MG63 (cell line): ENCODE data around the gene TAF11L2. TPM values are rescaled to one million over a fixed set of nuclear protein-coding genes. Genes with fewer than 3 reads are reported as not detected.
"Not testable (repeated sequence)": the region's sequence is repeated elsewhere in the genome, so short reads cannot be mapped to it uniquely, and the experiment has no call there.

Experiments
- DNase-seq: peaks from one replicate; pipeline ENCODE4 v3.0.0-alpha.2; 2020
- H3K27me3 ChIP-seq: fragments of 250-450 bp; sonication (Bioruptor Pico); 2 replicates; pipeline ENCODE4 v1.5.1; 2020; ENCODE audit warnings: mild to moderate bottlenecking, moderate library complexity
- H3K36me3 ChIP-seq: fragments of 250-450 bp; sonication (Bioruptor Pico); 2 replicates; pipeline ENCODE4 v1.5.1; 2020; ENCODE audit warnings: mild to moderate bottlenecking, moderate library complexity
- H3K4me3 ChIP-seq: fragments of 250-450 bp; sonication (Bioruptor Pico); 2 replicates; pipeline ENCODE4 v1.5.1; 2020; ENCODE audit warnings: mild to moderate bottlenecking, moderate library complexity
- H3K9me3 ChIP-seq: fragments of 250-450 bp; sonication (Bioruptor Pico); 2 replicates; pipeline ENCODE4 v1.5.1; 2020; ENCODE audit warnings: mild to moderate bottlenecking, moderate library complexity
- total RNA-seq: library from RNA; depleted of rRNA; stranded (reverse); fragments of >200 nt; shearing (Covaris generic); gene quantifications from 2 replicates; pipeline ENCODE4 v1.2.3, GENCODE V29; 2014; ENCODE audit warnings: low replicate concordance; rRNA removed

Gene TAF11L2
- total RNA-seq = not detected in 2 replicates

GRCh38 chr5:17497931-17498330 is at the start of gene TAF11L2:
Gene TAF11L2 (plus strand): TSS chr5:17498231.
- not testable (repeated sequence) for DNase-seq, H3K27me3 ChIP-seq, H3K9me3 ChIP-seq, H3K36me3 ChIP-seq, H3K4me3 ChIP-seq

GRCh38 chr5:17448877-17449276 is 49.2 kb upstream of the TAF11L2 start:
- no peaks in the 10 kb centered on the region for H3K36me3 ChIP-seq
- H3K9me3 ChIP-seq = no peaks in the 10 kb centered on the region
- no peaks in the 10 kb centered on the region for H3K27me3 ChIP-seq
- no peak for DNase-seq
- H3K4me3 ChIP-seq = no peak overlapping the region

GRCh38 chr5:17452936-17453335 is 45.1 kb upstream of the TAF11L2 start:
- H3K4me3 ChIP-seq = no peak overlapping the region
- no peaks in the 10 kb centered on the region for H3K36me3 ChIP-seq
- no peaks in the 10 kb centered on the region for H3K9me3 ChIP-seq
- no peak for DNase-seq
- no peaks in the 10 kb centered on the region for H3K27me3 ChIP-seq

- Histone ChIP-seq H3K27me3 (no peaks in the 10 kb centered on the region), H3K36me3 (no peaks in the 10 kb centered on the region), H3K4me3 (no peak overlapping the region), H3K9me3 (peaks cover 5% of the 10 kb centered on the region; the same call in 1 of the 2 replicates)
- DNase-seq = no peak
These were observed 42.1 kb upstream of the TAF11L2 start for GRCh38 chr5:17455942-17456341.

- Histone ChIP-seq H3K9me3 (peaks cover 5% of the 10 kb centered on the region; the same call in 1 of the 2 replicates), H3K4me3 (no peak overlapping the region), H3K36me3 (no peaks in the 10 kb centered on the region), H3K27me3 (no peaks in the 10 kb centered on the region)
- DNase-seq = no peak
These were observed 36.2 kb upstream of the TAF11L2 start for GRCh38 chr5:17461793-17462192.

GRCh38 chr5:17463653-17464052 is 34.4 kb upstream of the TAF11L2 start:
- Histone ChIP-seq H3K27me3 (no peaks in the 10 kb centered on the region), H3K9me3 (peaks cover 2% of the 10 kb centered on the region; the same call in 1 of the 2 replicates), H3K36me3 (no peaks in the 10 kb centered on the region), H3K4me3 (no peak overlapping the region)
- DNase-seq = no peak

GRCh38 chr5:17470064-17470463 is 28.0 kb upstream of the TAF11L2 start:
- DNase-seq = no peak
- Histone ChIP-seq H3K9me3 (no peaks in the 10 kb centered on the region), H3K4me3 (no peak overlapping the region), H3K36me3 (no peaks in the 10 kb centered on the region), H3K27me3 (no peaks in the 10 kb centered on the region)

GRCh38 chr5:17475064-17475463 is 23.0 kb upstream of the TAF11L2 start:
- H3K9me3 ChIP-seq, H3K27me3 ChIP-seq, H3K4me3 ChIP-seq, H3K36me3 ChIP-seq, DNase-seq: not testable (repeated sequence)

GRCh38 chr5:17477043-17477442 is 21.0 kb upstream of the TAF11L2 start:
- no peak for DNase-seq
- no peaks in the 10 kb centered on the region for H3K36me3 ChIP-seq
- H3K27me3 ChIP-seq = no peaks in the 10 kb centered on the region
- no peak overlapping the region for H3K4me3 ChIP-seq
- H3K9me3 ChIP-seq = no peaks in the 10 kb centered on the region

GRCh38 chr5:17477573-17478265 is 20.3 kb upstream of the TAF11L2 start:
- no peak for DNase-seq
- H3K9me3 ChIP-seq = no peaks in the 10 kb centered on the region
- no peaks in the 10 kb centered on the region for H3K36me3 ChIP-seq
- H3K27me3 ChIP-seq = no peaks in the 10 kb centered on the region
- H3K4me3 ChIP-seq = no peak overlapping the region

GRCh38 chr5:17481378-17481777 is 16.7 kb upstream of the TAF11L2 start:
- H3K9me3 ChIP-seq = no peaks in the 10 kb centered on the region
- DNase-seq = no peak
- H3K36me3 ChIP-seq = no peaks in the 10 kb centered on the region
- H3K27me3 ChIP-seq = no peaks in the 10 kb centered on the region
- no peak overlapping the region for H3K4me3 ChIP-seq

- no peak overlapping the region for H3K4me3 ChIP-seq
- H3K36me3 ChIP-seq = no peaks in the 10 kb centered on the region
- no peaks in the 10 kb centered on the region for H3K9me3 ChIP-seq
- H3K27me3 ChIP-seq = no peaks in the 10 kb centered on the region
- DNase-seq = no peak
These were observed 15.2 kb upstream of the TAF11L2 start for GRCh38 chr5:17482790-17483189.

GRCh38 chr5:17486464-17487173 is 11.4 kb upstream of the TAF11L2 start:
- DNase-seq, H3K4me3 ChIP-seq, H3K27me3 ChIP-seq, H3K36me3 ChIP-seq, H3K9me3 ChIP-seq: not testable (repeated sequence)

- Histone ChIP-seq H3K9me3 (no peaks in the 10 kb centered on the region), H3K27me3 (no peaks in the 10 kb centered on the region), H3K36me3 (no peaks in the 10 kb centered on the region), H3K4me3 (no peak overlapping the region)
- no peak for DNase-seq
These were observed 10.9 kb upstream of the TAF11L2 start for GRCh38 chr5:17487174-17487512.

- H3K27me3 ChIP-seq, H3K36me3 ChIP-seq, DNase-seq, H3K9me3 ChIP-seq, H3K4me3 ChIP-seq: not testable (repeated sequence)
These were observed 6.8 kb upstream of the TAF11L2 start for GRCh38 chr5:17491257-17491656.

- H3K4me3 ChIP-seq = no peak overlapping the region
- H3K27me3 ChIP-seq = no peaks in the 10 kb centered on the region
- no peaks in the 10 kb centered on the region for H3K36me3 ChIP-seq
- H3K9me3 ChIP-seq = peaks cover 4% of the 10 kb centered on the region; the same call in 1 of the 2 replicates
- no peak for DNase-seq
These were observed 5.3 kb upstream of the TAF11L2 start for GRCh38 chr5:17492770-17493169.

GRCh38 chr5:17497446-17497845 is 585 bp upstream of the TAF11L2 start:
- H3K4me3 ChIP-seq = no peak overlapping the region
- no peaks in the 10 kb centered on the region for H3K27me3 ChIP-seq
- peaks cover 4% of the 10 kb centered on the region; the same call in 1 of the 2 replicates for H3K9me3 ChIP-seq
- DNase-seq = no peak
- H3K36me3 ChIP-seq = no peaks in the 10 kb centered on the region

GRCh38 chr5:17511775-17512325 is 13.8 kb downstream of the TAF11L2 start:
- H3K36me3 ChIP-seq = no peaks in the 10 kb centered on the region
- H3K9me3 ChIP-seq = no peaks in the 10 kb centered on the region
- no peaks in the 10 kb centered on the region for H3K27me3 ChIP-seq
- no peak for DNase-seq
- no peak overlapping the region for H3K4me3 ChIP-seq
